NCI-H146 treated with DMSO at 0.1 percent for 48 hours (cell line): Measurements from ENCODE around the gene USP10.
"Not testable (repeated sequence)": the region's sequence is repeated elsewhere in the genome, so short reads cannot be mapped to it uniquely, and the experiment has no call there.

ENCODE experiments used
- DNase-seq: peaks from one replicate; lab custom pipeline; 2025; ENCODE audit not compliant: unreplicated experiment; lab: John Stamatoyannopoulos, UW

USP10 gene

GRCh38 chr16:84724606-84725309, 25.0 kb downstream of the USP10 start:
- DNase-seq: no peak

GRCh38 chr16:84725481-84726078, 25.8 kb downstream of the USP10 start:
- DNase-seq: no peak

DNA sequence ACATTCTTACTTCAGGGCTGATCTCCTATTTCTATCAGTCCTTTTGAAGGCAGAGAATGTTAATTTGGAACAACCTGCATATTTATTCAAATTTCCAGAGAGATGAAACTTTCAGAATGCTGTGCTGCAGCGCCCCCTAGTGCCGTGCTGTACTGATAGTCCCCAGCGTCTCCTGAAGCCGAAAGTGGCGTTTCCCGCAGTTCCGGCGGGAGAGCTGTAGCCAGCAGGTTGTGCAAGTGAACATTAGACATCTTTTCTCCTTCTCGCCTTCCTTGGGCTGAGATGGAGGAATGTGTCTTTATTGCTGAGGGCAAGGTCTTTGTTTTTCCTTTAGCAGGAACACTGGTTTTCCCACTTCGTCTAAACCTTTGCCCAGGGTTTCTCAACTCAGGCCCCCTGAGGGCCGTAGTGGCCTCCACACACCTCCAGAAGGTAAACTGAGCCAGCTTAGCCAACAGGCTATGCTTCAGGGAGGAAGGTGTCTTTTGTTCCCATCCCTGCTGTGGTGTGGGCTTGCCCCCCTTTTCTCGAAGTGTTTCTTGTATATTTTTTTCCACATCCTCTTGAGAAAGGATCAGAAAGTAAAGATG, 26.4 kb downstream of the USP10 start:
- DNase-seq: peak; percentile 14

DNA sequence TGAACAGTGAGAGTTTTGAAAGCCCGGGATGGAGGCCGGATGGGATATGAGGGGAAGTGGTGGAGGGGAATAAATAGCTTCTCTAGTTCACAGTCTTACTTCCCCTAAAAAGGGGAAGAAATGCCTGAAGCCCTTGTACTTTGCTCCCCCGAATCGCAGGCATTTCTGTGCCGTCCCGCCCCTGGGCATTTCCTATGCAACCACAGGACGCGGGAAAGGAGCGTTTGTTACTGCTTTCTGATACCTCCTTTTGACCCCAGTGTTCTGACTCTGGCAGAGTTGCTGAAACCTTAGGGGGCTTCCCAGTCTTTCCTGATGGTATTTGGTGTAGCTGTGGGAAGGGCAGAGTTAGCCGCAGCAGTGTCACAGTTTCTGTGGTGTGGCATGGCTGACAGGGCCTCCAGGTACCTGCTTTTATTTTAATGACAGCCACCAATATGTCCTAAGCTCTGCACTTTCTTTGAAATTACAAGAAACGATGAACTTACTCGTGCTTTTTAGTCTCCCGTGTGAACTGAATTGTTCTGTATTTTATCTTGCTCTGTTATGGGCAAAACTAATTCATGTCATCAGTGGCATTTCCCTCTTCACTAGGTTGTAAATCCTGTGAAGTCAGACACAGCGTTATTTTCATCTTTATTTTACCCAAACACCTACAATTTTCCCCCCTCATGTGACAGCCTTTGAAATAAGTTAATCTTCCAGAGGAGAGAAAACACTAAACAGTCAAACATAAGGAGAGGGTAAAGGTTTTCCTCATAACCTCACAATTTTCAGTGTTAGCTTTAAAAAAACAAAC, 27.1 kb downstream of the USP10 start:
- no peak for DNase-seq

GRCh38 chr16:84728853-84729424, 29.1 kb downstream of the USP10 start:
- DNase-seq: no peak

DNA sequence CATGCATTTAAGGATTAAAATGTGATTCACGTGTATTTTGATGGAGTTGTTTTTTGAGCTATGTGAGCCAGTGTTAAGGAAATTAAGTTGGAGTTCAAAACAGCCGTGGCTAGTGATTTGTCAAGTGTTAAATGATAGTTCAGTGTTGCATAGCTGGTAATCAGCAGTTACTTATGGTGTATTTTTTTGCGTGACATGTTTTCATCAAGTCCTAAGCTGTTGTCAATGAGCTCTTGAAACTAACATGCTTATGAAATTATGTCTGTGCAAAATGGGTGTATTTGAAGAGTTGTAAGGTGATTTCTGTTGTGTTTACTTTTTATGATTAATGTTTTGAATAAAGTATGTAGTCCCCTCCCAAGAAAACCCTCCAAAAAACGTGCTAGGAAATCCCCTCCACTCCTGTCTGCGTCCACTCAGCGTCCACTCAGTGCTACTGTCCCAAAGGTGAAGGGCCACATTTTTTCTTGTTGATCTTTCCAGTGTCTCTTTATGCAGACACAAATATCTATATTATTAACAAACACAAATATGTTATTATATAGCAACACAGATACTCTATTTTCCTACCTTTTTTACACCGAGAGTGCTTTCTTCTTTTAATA, 30.0 kb downstream of the USP10 start:
- no peak for DNase-seq

DNA sequence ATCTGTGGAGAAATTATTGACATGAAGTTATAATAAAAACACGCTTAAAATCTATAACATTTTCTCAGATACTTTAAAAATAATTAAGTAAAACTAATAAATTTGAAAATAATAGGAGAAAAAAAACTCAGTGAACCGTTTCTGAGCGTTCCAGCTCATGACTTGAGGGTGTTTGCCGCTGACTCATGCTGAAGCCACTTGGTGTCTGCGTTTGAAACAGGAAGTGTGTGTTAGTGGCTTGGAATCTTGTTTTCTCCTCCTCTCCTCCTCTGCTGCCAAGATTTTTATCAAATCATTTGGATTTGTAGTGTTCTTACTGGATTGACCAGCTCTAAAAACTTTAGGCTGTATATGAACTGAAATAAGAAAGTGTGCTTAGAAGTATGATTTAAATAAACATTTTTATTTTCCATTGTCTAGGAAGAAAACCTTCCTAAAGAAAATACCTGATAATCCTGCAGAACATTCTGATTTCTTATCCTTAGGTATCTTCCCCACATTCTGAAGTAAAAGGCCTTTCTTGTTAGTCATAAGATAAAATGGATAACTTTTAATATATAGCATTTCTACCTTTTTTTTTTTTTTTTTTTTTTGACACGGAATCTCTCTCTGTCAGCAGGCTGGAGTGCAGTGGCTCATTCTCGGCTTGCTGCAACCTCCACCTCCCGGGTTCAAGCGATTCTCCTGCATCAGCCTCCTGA, 30.8 kb downstream of the USP10 start:
- no peak for DNase-seq

DNA sequence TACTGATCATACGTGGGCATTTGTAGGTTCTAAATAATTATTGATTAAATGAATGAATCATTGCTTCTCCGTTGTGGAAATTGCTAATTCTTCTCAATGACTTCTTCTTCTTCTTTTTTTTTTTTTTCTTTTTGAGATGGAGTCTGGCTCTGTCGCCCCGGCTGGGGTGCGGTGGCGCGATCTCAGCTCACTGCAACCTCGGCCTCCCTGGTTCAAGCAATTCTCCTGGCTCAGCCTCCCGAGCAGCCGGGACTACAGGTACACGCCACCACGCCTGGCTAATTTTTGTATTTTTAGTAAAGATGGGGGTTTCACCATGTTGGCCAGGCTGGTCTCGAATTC, 32.5 kb downstream of the USP10 start:
- not testable (repeated sequence) for DNase-seq

- DNase-seq: no peak
These were observed 33.0 kb downstream of the USP10 start for GRCh38 chr16:84732674-84733352.

- DNase-seq: peak; percentile 72
These were observed 36.2 kb downstream of the USP10 start for GRCh38 chr16:84735849-84736586.

GRCh38 chr16:84737192-84738011, 37.6 kb downstream of the USP10 start:
- no peak for DNase-seq

DNA sequence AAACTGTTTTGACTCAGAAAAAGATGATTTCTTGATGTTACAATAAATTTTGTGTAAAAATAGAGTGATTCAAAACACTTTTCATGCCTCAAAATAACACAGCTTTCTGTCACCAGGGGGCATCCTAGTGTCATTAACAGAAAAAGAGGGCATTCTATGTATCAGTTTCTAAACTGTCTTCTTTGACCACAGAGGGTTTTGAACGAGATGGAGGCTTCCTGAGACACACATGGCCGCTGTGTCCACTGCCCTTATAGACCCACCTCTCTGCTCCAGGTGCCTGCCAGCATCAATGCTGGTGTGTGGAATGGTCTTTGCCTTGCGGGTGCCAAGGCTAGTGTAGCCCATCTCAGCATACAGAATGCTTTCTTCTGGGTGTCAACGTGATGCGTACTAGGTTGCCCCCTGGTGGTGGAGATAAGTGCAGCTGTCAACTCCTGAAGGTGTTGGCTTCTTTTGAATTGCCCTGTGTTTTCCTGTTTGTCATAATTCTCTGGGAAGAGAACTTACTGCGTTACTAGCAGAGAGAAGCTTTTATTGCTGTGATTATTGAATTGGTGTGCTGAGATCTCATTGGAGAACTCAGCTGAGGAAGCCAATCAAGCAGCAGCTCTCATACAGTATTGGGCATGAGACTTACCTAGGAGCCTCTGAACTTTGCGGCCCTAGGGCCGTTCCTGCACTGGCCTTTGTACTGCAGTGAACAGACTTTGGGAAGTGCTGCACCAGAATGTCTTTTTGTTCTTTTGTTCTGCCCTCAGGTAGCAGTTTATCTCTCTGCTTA, 38.6 kb downstream of the USP10 start:
- peak; percentile 12 for DNase-seq

DNA sequence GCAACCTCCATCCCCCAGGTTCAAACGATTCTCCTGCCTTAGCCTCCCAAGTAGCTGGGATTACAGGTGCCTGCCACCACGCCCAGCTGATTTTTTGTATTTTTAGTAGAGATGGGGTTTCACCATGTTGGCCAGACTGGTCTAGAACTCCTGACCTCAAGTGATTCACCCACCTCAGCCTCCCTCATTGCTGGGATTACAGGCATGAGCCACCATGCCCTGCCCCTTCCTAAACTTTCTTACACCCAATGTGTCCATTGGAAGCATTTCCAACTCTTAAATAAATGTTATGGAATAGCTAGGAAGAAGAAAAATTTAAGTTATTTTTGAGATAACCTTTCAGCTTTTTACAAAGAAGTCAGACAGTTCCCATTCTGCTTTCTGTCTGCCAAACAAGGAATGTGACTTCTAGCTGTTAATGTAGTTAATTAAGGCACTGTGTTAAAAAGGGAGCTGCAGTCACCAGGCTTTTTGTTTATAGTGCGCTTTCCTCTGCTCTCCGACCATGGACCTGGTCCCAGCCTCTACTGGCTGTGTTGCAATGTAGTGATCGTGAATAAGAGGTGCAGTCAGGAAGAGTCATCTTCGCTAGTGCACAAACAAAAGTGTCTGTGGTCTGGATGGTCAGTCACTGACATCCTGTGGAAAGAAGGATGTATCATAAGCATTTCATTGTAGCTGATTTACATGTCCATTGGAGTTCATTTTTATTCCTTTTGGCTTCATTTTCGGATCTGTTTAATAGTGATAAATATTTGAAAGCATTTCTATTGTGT, 39.7 kb downstream of the USP10 start:
- no peak for DNase-seq

DNA sequence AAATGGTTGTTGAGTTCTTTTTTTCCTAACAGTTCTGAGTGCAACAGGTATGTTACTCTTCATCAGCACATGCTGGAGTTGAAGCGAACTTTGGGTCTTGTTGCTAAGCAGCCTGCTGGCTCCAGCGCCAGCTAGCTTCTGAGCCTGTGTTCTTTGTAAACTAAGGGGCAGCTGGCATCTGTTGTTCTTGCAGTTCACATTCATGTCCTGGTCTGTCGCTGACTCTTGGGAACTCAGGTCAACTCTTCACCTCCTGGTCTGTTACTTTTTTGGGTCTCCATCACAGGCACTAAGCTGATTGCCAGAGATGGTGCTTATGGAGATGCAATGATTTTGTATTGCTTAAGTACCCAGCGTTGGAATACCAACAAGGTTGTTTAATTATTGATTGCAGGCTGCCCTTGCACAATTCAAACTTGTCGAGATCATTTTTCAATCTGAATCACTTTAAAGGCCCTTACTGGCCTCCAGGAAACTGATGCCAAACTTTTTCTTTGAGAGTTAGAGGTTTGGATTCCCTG, 40.9 kb downstream of the USP10 start:
- DNase-seq: no peak

DNA sequence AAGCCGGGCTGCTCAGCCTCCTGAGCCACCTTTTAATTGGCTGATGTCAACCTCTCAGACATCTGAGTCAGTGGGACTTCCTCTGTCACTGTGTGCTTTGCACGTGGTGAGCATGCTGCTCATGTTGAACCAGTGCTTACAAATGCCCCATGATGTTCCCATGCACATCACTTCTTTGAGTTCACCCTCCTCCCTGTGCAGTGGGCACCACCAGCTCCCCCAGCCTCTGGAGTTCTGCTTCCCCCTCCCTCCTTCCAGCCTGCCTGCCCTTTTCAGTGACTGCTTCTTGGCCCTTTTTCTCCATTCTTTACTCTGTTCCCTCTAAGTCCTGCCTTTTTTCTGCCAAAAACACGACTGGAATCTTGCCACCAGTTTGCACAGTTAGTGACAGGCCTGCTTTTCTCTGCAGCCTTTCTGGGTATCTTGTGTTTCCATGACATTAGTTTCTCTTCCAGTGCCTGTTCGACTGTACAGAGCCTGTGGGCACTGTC, 41.6 kb downstream of the USP10 start:
- DNase-seq: no peak

DNA sequence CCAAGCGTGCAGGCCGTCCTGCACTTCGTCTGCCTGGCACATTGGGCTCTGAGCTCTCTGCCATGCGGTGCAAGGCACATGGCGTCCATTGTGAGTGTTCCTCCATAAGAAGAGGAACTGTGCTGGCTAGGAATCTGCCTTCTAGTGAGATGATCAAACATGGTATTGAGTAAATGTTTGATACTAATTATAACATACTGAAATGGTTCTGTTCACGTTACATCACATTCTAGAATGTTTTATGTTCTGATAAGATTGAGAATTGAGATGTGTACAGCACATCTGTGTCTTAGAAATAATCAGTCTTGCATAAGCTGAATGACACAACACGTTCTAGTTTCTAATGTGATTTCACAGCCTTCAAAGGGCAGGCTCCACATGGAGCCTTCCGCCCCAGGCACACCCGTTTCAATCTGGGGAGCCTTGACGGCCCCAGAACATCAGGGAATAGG, 42.9 kb downstream of the USP10 start:
- no peak for DNase-seq
